ENCODE data around the gene FOXJ2.
"Not testable (repeated sequence)": the region's sequence is repeated elsewhere in the genome, so short reads cannot be mapped to it uniquely, and the experiment has no call there.

The FOXJ2 gene

GRCh38 chr12:8032242-8033152, at the start of gene FOXJ2:
TSS of gene FOXJ2 (plus strand) at chr12:8032716. CDS start at chr12:8039833, 7,117 bp downstream.
- TF ChIP-seq FOXP2 (optimal IDR thresholded peaks at IDR 0.05; ENCODE audit: control extremely low read depth, extremely low read length, insufficient read depth) = no peak
- no peak for TF ChIP-seq POLR2AphosphoS5 (IDR thresholded peaks at IDR 0.05; ENCODE audit: borderline replicate concordance, low read depth, low read length)
- no peak for TF ChIP-seq EZH2 (IDR thresholded peaks at IDR 0.05)
- Histone ChIP-seq H3K4me3 (peak within 1 kb of the TSS; percentile 96), H3K9ac (ENCODE audit: insufficient read length) (peak within 1 kb of the TSS; percentile 95), H3K36me3 (ENCODE audit: insufficient read depth, low read length) (no peaks in the 10 kb centered on the region), H3K9me3 (ENCODE audit: low read depth, low read length) (no peaks in the 10 kb centered on the region), H3K27ac (peak within 1 kb of the TSS; percentile 82)
- no peak for DNase-seq (ENCODE audit: low read depth, low spot score)

GRCh38 chr12:7983019-7983418, 49.5 kb upstream of the FOXJ2 start:
- not testable (repeated sequence) for H3K9me3 ChIP-seq (ENCODE audit: low read depth, low read length); H3K27ac ChIP-seq; H3K9ac ChIP-seq (ENCODE audit: insufficient read length); DNase-seq (ENCODE audit: low read depth, low spot score); H3K4me3 ChIP-seq; H3K36me3 ChIP-seq (ENCODE audit: insufficient read depth, low read length)

- H3K27ac ChIP-seq; H3K9ac ChIP-seq (ENCODE audit: insufficient read length); H3K4me3 ChIP-seq; H3K36me3 ChIP-seq (ENCODE audit: insufficient read depth, low read length); DNase-seq (ENCODE audit: low read depth, low spot score); H3K9me3 ChIP-seq (ENCODE audit: low read depth, low read length): not testable (repeated sequence)
These were observed 49.1 kb upstream of the FOXJ2 start for GRCh38 chr12:7983460-7983859.

GRCh38 chr12:7984900-7985299, 47.6 kb upstream of the FOXJ2 start:
- H3K27ac ChIP-seq = no peak overlapping the region
- no peaks in the 10 kb centered on the region for H3K36me3 ChIP-seq (ENCODE audit: insufficient read depth, low read length)
- H3K9ac ChIP-seq (ENCODE audit: insufficient read length) = no peak overlapping the region
- TF ChIP-seq EZH2 (IDR thresholded peaks at IDR 0.05) = no peak
- TF ChIP-seq FOXP2 (optimal IDR thresholded peaks at IDR 0.05; ENCODE audit: control extremely low read depth, extremely low read length, insufficient read depth) = no peak
- TF ChIP-seq POLR2AphosphoS5 (IDR thresholded peaks at IDR 0.05; ENCODE audit: borderline replicate concordance, low read depth, low read length) = no peak
- no peak overlapping the region for H3K4me3 ChIP-seq
- DNase-seq (ENCODE audit: low read depth, low spot score) = no peak
- no peaks in the 10 kb centered on the region for H3K9me3 ChIP-seq (ENCODE audit: low read depth, low read length)

GRCh38 chr12:7985802-7986418, 46.6 kb upstream of the FOXJ2 start:
- H3K27ac ChIP-seq = no peak overlapping the region
- no peaks in the 10 kb centered on the region for H3K36me3 ChIP-seq (ENCODE audit: insufficient read depth, low read length)
- no peak overlapping the region for H3K9ac ChIP-seq (ENCODE audit: insufficient read length)
- no peak overlapping the region for H3K4me3 ChIP-seq
- DNase-seq (ENCODE audit: low read depth, low spot score) = no peak
- no peak for TF ChIP-seq POLR2AphosphoS5 (IDR thresholded peaks at IDR 0.05; ENCODE audit: borderline replicate concordance, low read depth, low read length)
- TF ChIP-seq EZH2 (IDR thresholded peaks at IDR 0.05) = no peak
- no peak for TF ChIP-seq FOXP2 (optimal IDR thresholded peaks at IDR 0.05; ENCODE audit: control extremely low read depth, extremely low read length, insufficient read depth)
- H3K9me3 ChIP-seq (ENCODE audit: low read depth, low read length) = no peaks in the 10 kb centered on the region

- TF ChIP-seq FOXP2 (optimal IDR thresholded peaks at IDR 0.05; ENCODE audit: control extremely low read depth, extremely low read length, insufficient read depth) (no peak), POLR2AphosphoS5 (IDR thresholded peaks at IDR 0.05; ENCODE audit: borderline replicate concordance, low read depth, low read length) (no peak), EZH2 (IDR thresholded peaks at IDR 0.05) (no peak)
- no peak overlapping the region for H3K4me3 ChIP-seq
- H3K9me3 ChIP-seq (ENCODE audit: low read depth, low read length) = no peaks in the 10 kb centered on the region
- no peak overlapping the region for H3K27ac ChIP-seq
- no peak for DNase-seq (ENCODE audit: low read depth, low spot score)
- H3K36me3 ChIP-seq (ENCODE audit: insufficient read depth, low read length) = no peaks in the 10 kb centered on the region
- H3K9ac ChIP-seq (ENCODE audit: insufficient read length) = no peak overlapping the region
These were observed 42.6 kb upstream of the FOXJ2 start for GRCh38 chr12:7989827-7990491.

GRCh38 chr12:7991535-7991934, 41.0 kb upstream of the FOXJ2 start:
- Histone ChIP-seq H3K9me3 (ENCODE audit: low read depth, low read length) (no peaks in the 10 kb centered on the region), H3K4me3 (no peak overlapping the region), H3K36me3 (ENCODE audit: insufficient read depth, low read length) (no peaks in the 10 kb centered on the region), H3K9ac (ENCODE audit: insufficient read length) (no peak overlapping the region), H3K27ac (no peak overlapping the region)
- TF ChIP-seq FOXP2 (optimal IDR thresholded peaks at IDR 0.05; ENCODE audit: control extremely low read depth, extremely low read length, insufficient read depth) = no peak
- no peak for TF ChIP-seq EZH2 (IDR thresholded peaks at IDR 0.05)
- TF ChIP-seq POLR2AphosphoS5 (IDR thresholded peaks at IDR 0.05; ENCODE audit: borderline replicate concordance, low read depth, low read length) = no peak
- DNase-seq (ENCODE audit: low read depth, low spot score) = no peak

- H3K9me3 ChIP-seq (ENCODE audit: low read depth, low read length) = no peaks in the 10 kb centered on the region
- no peak for DNase-seq (ENCODE audit: low read depth, low spot score)
- H3K9ac ChIP-seq (ENCODE audit: insufficient read length) = no peak overlapping the region
- no peaks in the 10 kb centered on the region for H3K36me3 ChIP-seq (ENCODE audit: insufficient read depth, low read length)
- H3K27ac ChIP-seq = no peak overlapping the region
- TF ChIP-seq EZH2 (IDR thresholded peaks at IDR 0.05) = no peak
- TF ChIP-seq FOXP2 (optimal IDR thresholded peaks at IDR 0.05; ENCODE audit: control extremely low read depth, extremely low read length, insufficient read depth) = no peak
- TF ChIP-seq POLR2AphosphoS5 (IDR thresholded peaks at IDR 0.05; ENCODE audit: borderline replicate concordance, low read depth, low read length) = no peak
- no peak overlapping the region for H3K4me3 ChIP-seq
These were observed 37.7 kb upstream of the FOXJ2 start for GRCh38 chr12:7994731-7995205.

Data from SK-N-MC (cell line).